Parathyroid adenoma (tissue), 2 donors: Measurements from ENCODE around the gene ARHGAP22.

Source experiments
- H2AFZ ChIP-seq: fragments of 300-600 bp; sonication (generic); one replicate; pipeline ENCODE4 v1.7.0; 2017; ENCODE audit warnings: antibody characterized with exemption, mild to moderate bottlenecking
- H3K27ac ChIP-seq: fragments of 300-600 bp; sonication (generic); one replicate; pipeline ENCODE4 v1.7.0; 2017
- H3K27me3 ChIP-seq: fragments of 300-600 bp; sonication (generic); one replicate; pipeline ENCODE4 v1.7.0; 2017; ENCODE audit warnings: low read length; ENCODE audit not compliant: control insufficient read depth, insufficient read depth
- H3K36me3 ChIP-seq: fragments of 300-600 bp; sonication (generic); one replicate; pipeline ENCODE4 v1.7.0; 2017; ENCODE audit warnings: low read length; ENCODE audit not compliant: control insufficient read depth, insufficient read depth
- H3K4me1 ChIP-seq: fragments of 300-600 bp; sonication (generic); one replicate; pipeline ENCODE4 v1.7.0; 2017; ENCODE audit warnings: control low read depth
- H3K4me2 ChIP-seq: fragments of 300-600 bp; sonication (generic); one replicate; pipeline ENCODE4 v1.7.0; 2017; ENCODE audit warnings: low read length
- H3K4me3 ChIP-seq: fragments of 300-600 bp; sonication (generic); one replicate; pipeline ENCODE4 v1.7.0; 2017; ENCODE audit warnings: low read depth, low read length
- H3K79me2 ChIP-seq: fragments of 300-600 bp; sonication (generic); one replicate; pipeline ENCODE4 v1.7.0; 2017; ENCODE audit warnings: control low read depth
- H3K9ac ChIP-seq: fragments of 300-600 bp; sonication (generic); one replicate; pipeline ENCODE4 v1.7.0; 2017; ENCODE audit warnings: mild to moderate bottlenecking
- H3K9me3 ChIP-seq: fragments of 300-600 bp; sonication (generic); one replicate; pipeline ENCODE4 v1.7.0; 2017; ENCODE audit warnings: low read length; ENCODE audit not compliant: control insufficient read depth
- TF ChIP-seq, protein P1 (sequence below): fragments of 300-600 bp; sonication (generic); IDR thresholded peaks from one replicate; pipeline ENCODE4 v1.7.0; 2017; ENCODE audit warnings: antibody characterized with exemption, mild to moderate bottlenecking
- donor health status: primary hyperparathyroidism.

ARHGAP22 gene

GRCh38 chr10:48611133-48611532 is 6.3 kb upstream of the ARHGAP22 start:
- no peak overlapping the region for H2AFZ ChIP-seq
- no peak overlapping the region for H3K4me3 ChIP-seq
- TF ChIP-seq, protein P1, sequence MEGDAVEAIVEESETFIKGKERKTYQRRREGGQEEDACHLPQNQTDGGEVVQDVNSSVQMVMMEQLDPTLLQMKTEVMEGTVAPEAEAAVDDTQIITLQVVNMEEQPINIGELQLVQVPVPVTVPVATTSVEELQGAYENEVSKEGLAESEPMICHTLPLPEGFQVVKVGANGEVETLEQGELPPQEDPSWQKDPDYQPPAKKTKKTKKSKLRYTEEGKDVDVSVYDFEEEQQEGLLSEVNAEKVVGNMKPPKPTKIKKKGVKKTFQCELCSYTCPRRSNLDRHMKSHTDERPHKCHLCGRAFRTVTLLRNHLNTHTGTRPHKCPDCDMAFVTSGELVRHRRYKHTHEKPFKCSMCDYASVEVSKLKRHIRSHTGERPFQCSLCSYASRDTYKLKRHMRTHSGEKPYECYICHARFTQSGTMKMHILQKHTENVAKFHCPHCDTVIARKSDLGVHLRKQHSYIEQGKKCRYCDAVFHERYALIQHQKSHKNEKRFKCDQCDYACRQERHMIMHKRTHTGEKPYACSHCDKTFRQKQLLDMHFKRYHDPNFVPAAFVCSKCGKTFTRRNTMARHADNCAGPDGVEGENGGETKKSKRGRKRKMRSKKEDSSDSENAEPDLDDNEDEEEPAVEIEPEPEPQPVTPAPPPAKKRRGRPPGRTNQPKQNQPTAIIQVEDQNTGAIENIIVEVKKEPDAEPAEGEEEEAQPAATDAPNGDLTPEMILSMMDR, result no peak
- H3K9ac ChIP-seq, result no peak overlapping the region
- no peaks in the 10 kb centered on the region for H3K79me2 ChIP-seq
- H3K36me3 ChIP-seq, result no peaks in the 10 kb centered on the region
- H3K4me2 ChIP-seq, result no peak overlapping the region
- no peaks in the 10 kb centered on the region for H3K27me3 ChIP-seq
- no peaks in the 10 kb centered on the region for H3K9me3 ChIP-seq
- no peaks in the 10 kb centered on the region for H3K4me1 ChIP-seq
- no peak overlapping the region for H3K27ac ChIP-seq

DNA sequence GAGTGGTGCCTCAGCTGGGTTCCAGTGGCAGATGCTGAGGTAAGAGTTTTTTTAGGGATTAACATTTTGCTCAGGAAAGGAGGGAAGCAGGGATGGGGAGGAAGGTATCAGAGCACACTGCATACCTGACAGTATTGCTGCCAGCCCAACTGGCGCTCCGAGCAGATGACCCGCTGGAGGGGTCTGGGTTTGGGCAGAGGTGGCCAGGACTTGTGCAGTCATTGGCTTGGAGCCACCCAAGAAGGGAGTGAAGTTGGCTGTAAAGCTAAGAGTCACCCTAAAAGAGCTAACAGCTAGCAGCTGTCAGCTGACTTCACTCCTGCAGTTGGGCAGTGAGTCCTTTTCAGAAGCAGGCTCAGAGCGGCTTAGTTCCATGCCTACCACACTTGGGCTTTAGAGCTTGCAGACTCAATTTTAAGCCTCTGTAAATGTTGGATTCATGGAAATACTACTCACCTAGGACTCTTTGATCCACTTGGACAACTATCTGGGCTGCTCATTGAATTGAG is 5.8 kb upstream of the ARHGAP22 start:
- no peaks in the 10 kb centered on the region for H3K36me3 ChIP-seq
- no peak overlapping the region for H3K27ac ChIP-seq
- H3K79me2 ChIP-seq, result no peaks in the 10 kb centered on the region
- no peaks in the 10 kb centered on the region for H3K4me1 ChIP-seq
- H2AFZ ChIP-seq, result no peak overlapping the region
- H3K9ac ChIP-seq, result no peak overlapping the region
- no peaks in the 10 kb centered on the region for H3K27me3 ChIP-seq
- H3K4me2 ChIP-seq, result no peak overlapping the region
- no peak overlapping the region for H3K4me3 ChIP-seq
- H3K9me3 ChIP-seq, result no peaks in the 10 kb centered on the region
- TF ChIP-seq, protein P1, result no peak

- no peaks in the 10 kb centered on the region for H3K36me3 ChIP-seq
- no peak overlapping the region for H3K4me2 ChIP-seq
- H2AFZ ChIP-seq, result no peak overlapping the region
- H3K9ac ChIP-seq, result no peak overlapping the region
- H3K27me3 ChIP-seq, result no peaks in the 10 kb centered on the region
- no peak overlapping the region for H3K27ac ChIP-seq
- no peak overlapping the region for H3K4me3 ChIP-seq
- TF ChIP-seq, protein P1, result no peak
- H3K79me2 ChIP-seq, result no peaks in the 10 kb centered on the region
- H3K4me1 ChIP-seq, result no peaks in the 10 kb centered on the region
- H3K9me3 ChIP-seq, result no peaks in the 10 kb centered on the region
Measured at GRCh38 chr10:48609899-48610584, 5.2 kb upstream of the ARHGAP22 start.

GRCh38 chr10:48609441-48609840 is 4.6 kb upstream of the ARHGAP22 start:
- no peaks in the 10 kb centered on the region for H3K36me3 ChIP-seq
- H3K9ac ChIP-seq, result no peak overlapping the region
- H3K4me3 ChIP-seq, result no peak overlapping the region
- H3K4me1 ChIP-seq, result no peaks in the 10 kb centered on the region
- H2AFZ ChIP-seq, result no peak overlapping the region
- no peaks in the 10 kb centered on the region for H3K79me2 ChIP-seq
- H3K27ac ChIP-seq, result no peak overlapping the region
- H3K27me3 ChIP-seq, result no peaks in the 10 kb centered on the region
- no peak overlapping the region for H3K4me2 ChIP-seq
- TF ChIP-seq, protein P1, result no peak
- H3K9me3 ChIP-seq, result no peaks in the 10 kb centered on the region

GRCh38 chr10:48608976-48609375 is 4.1 kb upstream of the ARHGAP22 start:
- no peaks in the 10 kb centered on the region for H3K9me3 ChIP-seq
- TF ChIP-seq, protein P1, result no peak
- no peaks in the 10 kb centered on the region for H3K4me1 ChIP-seq

More at GRCh38 chr10:48608976-48609375, 4.1 kb upstream of the ARHGAP22 start:
- no peak overlapping the region for H2AFZ ChIP-seq
- no peak overlapping the region for H3K9ac ChIP-seq
- no peaks in the 10 kb centered on the region for H3K79me2 ChIP-seq
- no peaks in the 10 kb centered on the region for H3K36me3 ChIP-seq
- no peak overlapping the region for H3K4me2 ChIP-seq
- H3K4me3 ChIP-seq, result no peak overlapping the region
- H3K27ac ChIP-seq, result no peak overlapping the region
- no peaks in the 10 kb centered on the region for H3K27me3 ChIP-seq
